Neural cell (in vitro differentiated cells): ENCODE measurements around the gene MVB12A. TPM values are rescaled to one million over a fixed set of nuclear protein-coding genes. Genes with fewer than 3 reads are reported as not detected.

ENCODE experiments used
- H2AFZ ChIP-seq: fragments of 200-600, 300-800 bp; sonication (generic), shearing (Covaris generic); 2 replicates; pipeline ENCODE4 v1.6.0; 2014; ENCODE audit warnings: low read depth, mild to moderate bottlenecking, antibody characterized with exemption, low read length, moderate library complexity
- H3F3A ChIP-seq: fragments of 200-600 bp; shearing (Covaris generic); 2 replicates; pipeline ENCODE4 v1.6.1; 2016; ENCODE audit warnings: mild to moderate bottlenecking, moderate library complexity, mixed read lengths, antibody characterized with exemption, low read length; ENCODE audit not compliant: insufficient read depth, poor library complexity, severe bottlenecking
- H3K27ac ChIP-seq: fragments of 200-600, 300-800 bp; sonication (generic), shearing (Covaris generic); 2 replicates; pipeline ENCODE4 v1.5.1; 2014; ENCODE audit warnings: mild to moderate bottlenecking, low read length, moderate library complexity
- H3K27me3 ChIP-seq: fragments of 300-800, 200-600 bp; sonication (generic), shearing (Covaris generic); 2 replicates; pipeline ENCODE4 v1.6.0; 2014; ENCODE audit warnings: mild to moderate bottlenecking, low read depth, low read length, moderate library complexity; ENCODE audit not compliant: insufficient read depth
- H3K36me3 ChIP-seq: fragments of 300-800, 200-600 bp; sonication (generic), shearing (Covaris generic); 2 replicates; pipeline ENCODE4 v1.5.1; 2014; ENCODE audit warnings: mild to moderate bottlenecking, antibody characterized with exemption, low read length, moderate library complexity; ENCODE audit not compliant: insufficient read depth
- H3K4me2 ChIP-seq: fragments of 300-800, 200-600 bp; sonication (generic), shearing (Covaris generic); 2 replicates; pipeline ENCODE4 v1.6.0; 2014; ENCODE audit warnings: mild to moderate bottlenecking, low read length
- H3K4me3 ChIP-seq: fragments of 300-800, 200-600 bp; sonication (generic), shearing (Covaris generic); 2 replicates; pipeline ENCODE4 v1.5.1; 2014; ENCODE audit warnings: mild to moderate bottlenecking, low read length, moderate library complexity
- H3K79me2 ChIP-seq: fragments of 200-600 bp; shearing (Covaris generic); replicated peaks from 2 replicates; pipeline ENCODE4 v1.6.0; 2014; ENCODE audit warnings: mild to moderate bottlenecking, low read length, moderate library complexity; ENCODE audit not compliant: insufficient read depth
- H3K9ac ChIP-seq: fragments of 300-800, 200-600 bp; sonication (generic), shearing (Covaris generic); 2 replicates; pipeline ENCODE4 v1.6.1; 2016; ENCODE audit warnings: mild to moderate bottlenecking, low read length, mixed read lengths
- H3K9me2 ChIP-seq: fragments of 200-600 bp; shearing (Covaris generic); 2 replicates; pipeline ENCODE4 v1.6.1; 2016; ENCODE audit warnings: mild to moderate bottlenecking, low read length, mixed read lengths; ENCODE audit not compliant: insufficient read depth
- H3K9me3 ChIP-seq: fragments of 200-600, 300-800 bp; sonication (generic), shearing (Covaris generic); 2 replicates; pipeline ENCODE4 v1.6.1; 2016; ENCODE audit warnings: mild to moderate bottlenecking, mixed run types, low read length, moderate library complexity, mixed read lengths
- H4K20me1 ChIP-seq: fragments of 200-600 bp; shearing (Covaris generic); 2 replicates; pipeline ENCODE4 v1.6.1; 2016; ENCODE audit warnings: mild to moderate bottlenecking, mixed run types; ENCODE audit not compliant: insufficient read depth
- EP300 ChIP-seq: fragments of 450-650 bp; conservative IDR thresholded peaks from 2 replicates; pipeline ENCODE4 v1.6.1; 2014; ENCODE audit warnings: antibody characterized with exemption, mild to moderate bottlenecking, moderate library complexity; ENCODE audit not compliant: poor library complexity, severe bottlenecking
- EZH2 ChIP-seq: fragments of 200-600, 300-800 bp; shearing (Covaris generic), sonication (generic); IDR thresholded peaks from 2 replicates; pipeline ENCODE4 v1.6.1; 2014; ENCODE audit warnings: antibody characterized with exemption, low read length, borderline replicate concordance, mild to moderate bottlenecking; ENCODE audit not compliant: insufficient read depth, poor library complexity, severe bottlenecking
- MXI1 ChIP-seq: fragments of 450-650 bp; conservative IDR thresholded peaks from 2 replicates; pipeline ENCODE4 v1.6.1; 2014; ENCODE audit warnings: antibody characterized with exemption, mild to moderate bottlenecking; ENCODE audit not compliant: poor library complexity, severe bottlenecking
- POLR2AphosphoS5 ChIP-seq: IDR thresholded peaks from 2 replicates; pipeline ENCODE4 v1.6.1; 2012
- RAD21 ChIP-seq: fragments of 450-650 bp; conservative IDR thresholded peaks from 2 replicates; pipeline ENCODE4 v1.6.1; 2014; ENCODE audit warnings: antibody characterized with exemption, mild to moderate bottlenecking, moderate library complexity
- SMC3 ChIP-seq: fragments of 450-650 bp; conservative IDR thresholded peaks from 2 replicates; pipeline ENCODE4 v1.6.1; 2014; ENCODE audit warnings: antibody characterized with exemption, mild to moderate bottlenecking, moderate library complexity; ENCODE audit not compliant: poor library complexity
- TAF1 ChIP-seq: IDR thresholded peaks from 2 replicates; pipeline ENCODE4 v1.6.1; 2012; ENCODE audit warnings: low read depth
- polyA plus RNA-seq: library from polyadenylated mRNA; depleted of rRNA; stranded (reverse); fragments of >200 nt; gene quantifications from 2 replicates; pipeline ENCODE4 v1.2.3, GENCODE V29; 2014
- TF ChIP-seq, protein P1 (sequence below): fragments of 450-650 bp; IDR thresholded peaks from 2 replicates; pipeline ENCODE4 v1.5.1; 2014; ENCODE audit warnings: antibody characterized with exemption, mild to moderate bottlenecking, moderate library complexity; ENCODE audit not compliant: poor library complexity, severe bottlenecking
- TF ChIP-seq, protein P2 (sequence below): IDR thresholded peaks from 2 replicates; pipeline ENCODE4 v1.6.1; 2012; ENCODE audit warnings: borderline replicate concordance

The MVB12A gene
- polyA plus RNA-seq, 1 donor from 2014 or later, result 43.8 TPM

DNA sequence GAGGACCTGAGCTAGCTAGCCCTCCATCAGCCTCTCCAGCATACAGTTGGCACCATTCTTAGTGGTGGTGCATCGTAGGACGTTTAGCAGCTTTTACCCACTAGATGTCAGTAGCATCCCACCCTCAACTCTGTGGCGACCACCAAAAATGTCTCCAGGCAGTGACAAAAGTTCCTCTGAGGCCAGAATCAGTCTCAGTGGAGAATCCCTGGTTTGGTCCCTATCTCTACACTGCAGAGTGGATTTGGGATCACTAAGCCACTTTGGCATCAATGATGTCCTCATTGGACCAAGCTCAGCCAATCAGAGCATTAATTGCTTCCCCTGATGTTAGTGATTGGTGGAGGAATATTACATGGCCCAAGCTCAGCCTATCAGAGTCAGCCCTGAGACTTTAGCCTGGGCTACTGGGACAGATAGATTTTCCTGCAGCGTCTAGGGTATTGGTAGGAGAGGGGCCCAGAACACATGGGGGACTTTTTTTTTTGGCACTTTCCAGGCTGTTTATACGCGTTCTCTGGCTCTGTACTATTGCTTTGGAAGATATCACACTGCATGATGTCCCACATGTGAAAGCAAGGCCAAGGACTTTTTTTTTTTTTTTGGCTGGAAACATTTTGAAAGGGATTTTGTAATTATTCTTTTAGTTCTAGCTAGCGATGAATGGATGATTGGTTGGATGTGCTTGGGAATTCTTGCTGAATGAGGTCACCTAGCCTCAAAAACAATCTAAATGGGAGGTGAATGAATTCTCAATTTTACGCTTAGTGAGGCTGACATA is 21.6 kb downstream of the MVB12A start:
- H3K4me3 ChIP-seq, result no peak overlapping the region
- H3K9ac ChIP-seq, result no peak overlapping the region
- H4K20me1 ChIP-seq, result no peaks in the 10 kb centered on the region
- H3K9me2 ChIP-seq, result no peaks in the 10 kb centered on the region
- no peak overlapping the region for H2AFZ ChIP-seq
- H3K9me3 ChIP-seq, result no peaks in the 10 kb centered on the region
- no peaks in the 10 kb centered on the region for H3K27me3 ChIP-seq
- H3K4me2 ChIP-seq, result no peak overlapping the region
- TF ChIP-seq, protein P1, sequence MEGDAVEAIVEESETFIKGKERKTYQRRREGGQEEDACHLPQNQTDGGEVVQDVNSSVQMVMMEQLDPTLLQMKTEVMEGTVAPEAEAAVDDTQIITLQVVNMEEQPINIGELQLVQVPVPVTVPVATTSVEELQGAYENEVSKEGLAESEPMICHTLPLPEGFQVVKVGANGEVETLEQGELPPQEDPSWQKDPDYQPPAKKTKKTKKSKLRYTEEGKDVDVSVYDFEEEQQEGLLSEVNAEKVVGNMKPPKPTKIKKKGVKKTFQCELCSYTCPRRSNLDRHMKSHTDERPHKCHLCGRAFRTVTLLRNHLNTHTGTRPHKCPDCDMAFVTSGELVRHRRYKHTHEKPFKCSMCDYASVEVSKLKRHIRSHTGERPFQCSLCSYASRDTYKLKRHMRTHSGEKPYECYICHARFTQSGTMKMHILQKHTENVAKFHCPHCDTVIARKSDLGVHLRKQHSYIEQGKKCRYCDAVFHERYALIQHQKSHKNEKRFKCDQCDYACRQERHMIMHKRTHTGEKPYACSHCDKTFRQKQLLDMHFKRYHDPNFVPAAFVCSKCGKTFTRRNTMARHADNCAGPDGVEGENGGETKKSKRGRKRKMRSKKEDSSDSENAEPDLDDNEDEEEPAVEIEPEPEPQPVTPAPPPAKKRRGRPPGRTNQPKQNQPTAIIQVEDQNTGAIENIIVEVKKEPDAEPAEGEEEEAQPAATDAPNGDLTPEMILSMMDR, result peak; percentile 50
- TF ChIP-seq EZH2, result no peak
- peak; percentile 48 for TF ChIP-seq RAD21
- TF ChIP-seq SMC3, result peak; percentile 27
- TF ChIP-seq MXI1, result no peak
- TF ChIP-seq EP300, result no peak
- TF ChIP-seq, protein P2, sequence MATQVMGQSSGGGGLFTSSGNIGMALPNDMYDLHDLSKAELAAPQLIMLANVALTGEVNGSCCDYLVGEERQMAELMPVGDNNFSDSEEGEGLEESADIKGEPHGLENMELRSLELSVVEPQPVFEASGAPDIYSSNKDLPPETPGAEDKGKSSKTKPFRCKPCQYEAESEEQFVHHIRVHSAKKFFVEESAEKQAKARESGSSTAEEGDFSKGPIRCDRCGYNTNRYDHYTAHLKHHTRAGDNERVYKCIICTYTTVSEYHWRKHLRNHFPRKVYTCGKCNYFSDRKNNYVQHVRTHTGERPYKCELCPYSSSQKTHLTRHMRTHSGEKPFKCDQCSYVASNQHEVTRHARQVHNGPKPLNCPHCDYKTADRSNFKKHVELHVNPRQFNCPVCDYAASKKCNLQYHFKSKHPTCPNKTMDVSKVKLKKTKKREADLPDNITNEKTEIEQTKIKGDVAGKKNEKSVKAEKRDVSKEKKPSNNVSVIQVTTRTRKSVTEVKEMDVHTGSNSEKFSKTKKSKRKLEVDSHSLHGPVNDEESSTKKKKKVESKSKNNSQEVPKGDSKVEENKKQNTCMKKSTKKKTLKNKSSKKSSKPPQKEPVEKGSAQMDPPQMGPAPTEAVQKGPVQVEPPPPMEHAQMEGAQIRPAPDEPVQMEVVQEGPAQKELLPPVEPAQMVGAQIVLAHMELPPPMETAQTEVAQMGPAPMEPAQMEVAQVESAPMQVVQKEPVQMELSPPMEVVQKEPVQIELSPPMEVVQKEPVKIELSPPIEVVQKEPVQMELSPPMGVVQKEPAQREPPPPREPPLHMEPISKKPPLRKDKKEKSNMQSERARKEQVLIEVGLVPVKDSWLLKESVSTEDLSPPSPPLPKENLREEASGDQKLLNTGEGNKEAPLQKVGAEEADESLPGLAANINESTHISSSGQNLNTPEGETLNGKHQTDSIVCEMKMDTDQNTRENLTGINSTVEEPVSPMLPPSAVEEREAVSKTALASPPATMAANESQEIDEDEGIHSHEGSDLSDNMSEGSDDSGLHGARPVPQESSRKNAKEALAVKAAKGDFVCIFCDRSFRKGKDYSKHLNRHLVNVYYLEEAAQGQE, result no peak
- H3K79me2 ChIP-seq, result no peaks in the 10 kb centered on the region
- H3F3A ChIP-seq, result no peaks in the 10 kb centered on the region
- H3K36me3 ChIP-seq, result no peaks in the 10 kb centered on the region
- H3K27ac ChIP-seq, result no peak overlapping the region

DNA sequence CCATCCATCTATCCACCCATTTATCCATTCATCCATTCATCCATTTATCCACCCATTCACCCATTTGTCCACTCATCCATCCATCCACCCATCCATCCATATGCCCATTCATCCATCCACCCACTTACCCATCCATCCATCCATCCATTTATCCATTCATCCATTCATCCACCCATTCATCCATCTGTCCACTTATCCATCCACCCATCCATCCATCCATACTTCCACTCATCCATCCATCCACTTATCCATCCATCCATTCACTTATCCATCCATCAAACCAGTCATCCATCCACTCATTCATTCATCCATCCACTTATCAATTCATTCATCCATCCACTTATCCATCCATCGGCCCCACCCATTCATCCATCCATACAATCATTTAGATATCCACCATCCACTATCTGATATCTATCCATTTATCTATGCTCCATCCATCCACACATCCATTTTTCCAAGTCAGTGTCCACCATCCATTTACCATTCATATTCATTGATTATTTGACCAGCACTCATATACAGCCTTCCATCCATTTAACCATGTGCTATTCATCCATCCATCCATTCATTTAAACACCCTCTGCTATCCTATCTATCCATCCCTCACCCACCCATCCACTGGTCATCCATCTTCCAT is 25.8 kb downstream of the MVB12A start:
- no peak overlapping the region for H2AFZ ChIP-seq
- no peak overlapping the region for H3K4me3 ChIP-seq
- no peaks in the 10 kb centered on the region for H3F3A ChIP-seq
- no peak overlapping the region for H3K4me2 ChIP-seq
- no peak overlapping the region for H3K9ac ChIP-seq
- no peaks in the 10 kb centered on the region for H3K79me2 ChIP-seq
- TF ChIP-seq EP300 (no peak), SMC3 (no peak), TAF1 (no peak), RAD21 (no peak), EZH2 (no peak), POLR2AphosphoS5 (no peak), MXI1 (no peak)
- TF ChIP-seq, protein P1, result no peak
- TF ChIP-seq, protein P2, result no peak
- peaks cover 9% of the 10 kb centered on the region for H3K27me3 ChIP-seq
- H4K20me1 ChIP-seq, result no peaks in the 10 kb centered on the region
- H3K27ac ChIP-seq, result no peak overlapping the region
- no peaks in the 10 kb centered on the region for H3K9me2 ChIP-seq
- no peaks in the 10 kb centered on the region for H3K36me3 ChIP-seq
- no peaks in the 10 kb centered on the region for H3K9me3 ChIP-seq
